GM23248 (cell line): ENCODE measurements around the gene PAXIP1. TPM values are rescaled to one million over a fixed set of nuclear protein-coding genes. Genes with fewer than 3 reads are reported as not detected.
A peak's percentile ranks its signal among the peaks of the same experiment; 100 is the strongest.

ENCODE experiments used
- DNase-seq: peaks from one replicate; pipeline ENCODE4 v3.0.0-alpha.2; 2015
- H2AFZ ChIP-seq: fragments of 200-600 bp; sonication (generic); 2 replicates; pipeline ENCODE4 v1.6.1; 2016; ENCODE audit warnings: antibody characterized with exemption
- H3F3A ChIP-seq: fragments of 200-600 bp; sonication (generic); 2 replicates; pipeline ENCODE4 v1.6.1; 2016; ENCODE audit warnings: mild to moderate bottlenecking, antibody characterized with exemption, mixed run types; ENCODE audit not compliant: insufficient read depth
- H3K27ac ChIP-seq: fragments of 200-600 bp; sonication (generic); 2 replicates; pipeline ENCODE4 v1.5.1; 2016; ENCODE audit warnings: mild to moderate bottlenecking
- H3K27me3 ChIP-seq: fragments of 200-600 bp; sonication (generic); replicated peaks from 2 replicates; pipeline ENCODE4 v1.6.1; 2016; ENCODE audit warnings: mild to moderate bottlenecking; ENCODE audit not compliant: insufficient read depth
- H3K36me3 ChIP-seq: fragments of 200-600 bp; sonication (generic); 2 replicates; pipeline ENCODE4 v1.6.1; 2016; ENCODE audit warnings: low read depth, mild to moderate bottlenecking
- H3K4me1 ChIP-seq: fragments of 200-600 bp; sonication (generic); 2 replicates; pipeline ENCODE4 v1.6.1; 2016; ENCODE audit warnings: mild to moderate bottlenecking; ENCODE audit not compliant: insufficient read depth
- H3K4me2 ChIP-seq: fragments of 200-600 bp; sonication (generic); one replicate; pipeline ENCODE4 v1.6.1; 2016; ENCODE audit warnings: mild to moderate bottlenecking; ENCODE audit not compliant: unreplicated experiment
- H3K4me3 ChIP-seq: fragments of 200-600 bp; sonication (generic); 2 replicates; pipeline ENCODE4 v1.5.1; 2016; ENCODE audit warnings: mild to moderate bottlenecking
- H3K79me2 ChIP-seq: fragments of 200-600 bp; sonication (generic); 2 replicates; pipeline ENCODE4 v1.6.1; 2016; ENCODE audit warnings: mild to moderate bottlenecking; ENCODE audit not compliant: insufficient read depth
- H3K9ac ChIP-seq: fragments of 200-600 bp; sonication (generic); 2 replicates; pipeline ENCODE4 v1.6.1; 2016; ENCODE audit warnings: mild to moderate bottlenecking
- H3K9me2 ChIP-seq: fragments of 200-600 bp; sonication (generic); 2 replicates; pipeline ENCODE4 v1.6.1; 2016; ENCODE audit warnings: mixed run types, mild to moderate bottlenecking, moderate library complexity; ENCODE audit not compliant: insufficient read depth
- H3K9me3 ChIP-seq: fragments of 200-600 bp; sonication (generic); one replicate; pipeline ENCODE4 v1.6.1; 2017; ENCODE audit warnings: low read depth
- H4K20me1 ChIP-seq: fragments of 200-600 bp; sonication (generic); 2 replicates; pipeline ENCODE4 v1.6.0; 2016; ENCODE audit not compliant: insufficient read depth
- EZH2 ChIP-seq: fragments of 200-600 bp; sonication (generic); IDR thresholded peaks from 2 replicates; pipeline ENCODE4 v1.6.1; 2018; ENCODE audit warnings: antibody characterized with exemption, mild to moderate bottlenecking; ENCODE audit not compliant: insufficient read depth, poor library complexity, severe bottlenecking
- EZH2phosphoT487 ChIP-seq: fragments of 200-600 bp; sonication (generic); IDR thresholded peaks from 2 replicates; pipeline ENCODE4 v1.6.1; 2018; ENCODE audit warnings: antibody characterized with exemption, moderate library complexity, mild to moderate bottlenecking, low read depth; ENCODE audit not compliant: insufficient read depth
- WGBS, 2 experiments: methylation state at CpG; one replicate each; pipeline ENCODE4 v1.1.6; 2015 to 2017; ENCODE audit warnings: low lambda C conversion rate in 2 of 2, low coverage in 1 of 2; ENCODE audit errors: missing lambda C conversion rate in 2 of 2; 5-methylcytosine and 5-hydroxymethylcytosine counted together
- in situ Hi-C: fragments of 300-500 bp; cut with MboI; formaldehyde crosslinking; loops from 2 replicates; pipeline ENCODE4 v1.15.0; 2020
- polyA plus RNA-seq: library from polyadenylated mRNA; unstranded; fragments of >200 nt; fragmentation: Nextera tagmentation; extraction: Ambion mirVana; gene quantifications from 2 replicates; pipeline ENCODE4 v1.2.1, GENCODE V29; 2016
- total RNA-seq: library from RNA; depleted of rRNA; stranded (reverse); fragments of >200 nt; shearing (Covaris generic); gene quantifications from 2 replicates; pipeline ENCODE4 v1.2.3, GENCODE V29; 2014; rRNA removed

PAXIP1 gene, protein sequence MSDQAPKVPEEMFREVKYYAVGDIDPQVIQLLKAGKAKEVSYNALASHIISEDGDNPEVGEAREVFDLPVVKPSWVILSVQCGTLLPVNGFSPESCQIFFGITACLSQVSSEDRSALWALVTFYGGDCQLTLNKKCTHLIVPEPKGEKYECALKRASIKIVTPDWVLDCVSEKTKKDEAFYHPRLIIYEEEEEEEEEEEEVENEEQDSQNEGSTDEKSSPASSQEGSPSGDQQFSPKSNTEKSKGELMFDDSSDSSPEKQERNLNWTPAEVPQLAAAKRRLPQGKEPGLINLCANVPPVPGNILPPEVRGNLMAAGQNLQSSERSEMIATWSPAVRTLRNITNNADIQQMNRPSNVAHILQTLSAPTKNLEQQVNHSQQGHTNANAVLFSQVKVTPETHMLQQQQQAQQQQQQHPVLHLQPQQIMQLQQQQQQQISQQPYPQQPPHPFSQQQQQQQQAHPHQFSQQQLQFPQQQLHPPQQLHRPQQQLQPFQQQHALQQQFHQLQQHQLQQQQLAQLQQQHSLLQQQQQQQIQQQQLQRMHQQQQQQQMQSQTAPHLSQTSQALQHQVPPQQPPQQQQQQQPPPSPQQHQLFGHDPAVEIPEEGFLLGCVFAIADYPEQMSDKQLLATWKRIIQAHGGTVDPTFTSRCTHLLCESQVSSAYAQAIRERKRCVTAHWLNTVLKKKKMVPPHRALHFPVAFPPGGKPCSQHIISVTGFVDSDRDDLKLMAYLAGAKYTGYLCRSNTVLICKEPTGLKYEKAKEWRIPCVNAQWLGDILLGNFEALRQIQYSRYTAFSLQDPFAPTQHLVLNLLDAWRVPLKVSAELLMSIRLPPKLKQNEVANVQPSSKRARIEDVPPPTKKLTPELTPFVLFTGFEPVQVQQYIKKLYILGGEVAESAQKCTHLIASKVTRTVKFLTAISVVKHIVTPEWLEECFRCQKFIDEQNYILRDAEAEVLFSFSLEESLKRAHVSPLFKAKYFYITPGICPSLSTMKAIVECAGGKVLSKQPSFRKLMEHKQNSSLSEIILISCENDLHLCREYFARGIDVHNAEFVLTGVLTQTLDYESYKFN
- total RNA-seq (5.3 and 5.8 TPM in 2 replicates), polyA plus RNA-seq (1.8 and 2.1 TPM in 2 replicates)

DNA sequence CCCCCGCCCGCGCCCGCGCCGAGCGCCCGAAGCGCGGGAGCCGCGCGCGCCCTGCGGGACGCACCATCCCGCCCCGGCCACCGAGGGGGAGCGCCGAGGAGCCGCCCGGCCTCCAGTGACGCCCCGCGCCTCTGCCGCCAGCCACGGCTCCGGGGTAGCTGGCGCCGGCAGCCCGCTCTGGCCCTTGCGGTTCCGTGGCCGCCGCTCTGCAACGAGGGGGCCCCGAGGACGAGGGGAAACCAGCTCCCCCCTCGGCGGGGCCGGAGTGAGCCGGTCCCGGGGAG, at the start of gene PAXIP1:
Gene PAXIP1 (minus strand): TSS at position 33 of the 284 bp plus-strand sequence. CDS start 195 bp downstream, outside the sequence.
- Histone ChIP-seq H3F3A (no peaks in the 10 kb centered on the region), H3K9ac (peak within 1 kb of the TSS; percentile 91), H3K4me3 (peak within 1 kb of the TSS; percentile 87), H3K9me2 (no peaks in the 10 kb centered on the region), H4K20me1 (no peaks in the 10 kb centered on the region), H3K27ac (peak within 1 kb of the TSS; percentile 72), H3K27me3 (no peaks in the 10 kb centered on the region), H2AFZ (peak within 1 kb of the TSS; percentile 96), H3K9me3 (no peaks in the 10 kb centered on the region), H3K79me2 (peaks cover 44% of the 10 kb centered on the region), H3K36me3 (peaks cover under 1% of the 10 kb centered on the region), H3K4me2 (peak within 1 kb of the TSS; percentile 87), H3K4me1 (no peaks in the 10 kb centered on the region)
- no peak for DNase-seq
- no peak for TF ChIP-seq EZH2phosphoT487
- TF ChIP-seq EZH2, result no peak
- WGBS, 2 experiments, result 0 to 1% methylated on average over 8 to 38 of the region's 44 CpGs
- in situ Hi-C loops, result no loop called here

- H3K9me2 ChIP-seq, result no peaks in the 10 kb centered on the region
- in situ Hi-C loops, result no loop called here
- no peak overlapping the region for H3K27ac ChIP-seq
- no peak overlapping the region for H2AFZ ChIP-seq
- H3K79me2 ChIP-seq, result no peaks in the 10 kb centered on the region
- no peak overlapping the region for H3K4me2 ChIP-seq
- no peaks in the 10 kb centered on the region for H3K4me1 ChIP-seq
- TF ChIP-seq EZH2, result no peak
- TF ChIP-seq EZH2phosphoT487, result no peak
- H3K9ac ChIP-seq, result no peak overlapping the region
- H3K36me3 ChIP-seq, result no peaks in the 10 kb centered on the region
- H4K20me1 ChIP-seq, result no peaks in the 10 kb centered on the region
- H3F3A ChIP-seq, result no peaks in the 10 kb centered on the region
- DNase-seq, result no peak
- no peaks in the 10 kb centered on the region for H3K27me3 ChIP-seq
- 30% methylated on average over 4 of the region's 4 CpGs for WGBS, 2 experiments
- no peaks in the 10 kb centered on the region for H3K9me3 ChIP-seq
- no peak overlapping the region for H3K4me3 ChIP-seq
Observed at GRCh38 chr7:155051355-155051754, 48.4 kb upstream of the PAXIP1 start.

DNA sequence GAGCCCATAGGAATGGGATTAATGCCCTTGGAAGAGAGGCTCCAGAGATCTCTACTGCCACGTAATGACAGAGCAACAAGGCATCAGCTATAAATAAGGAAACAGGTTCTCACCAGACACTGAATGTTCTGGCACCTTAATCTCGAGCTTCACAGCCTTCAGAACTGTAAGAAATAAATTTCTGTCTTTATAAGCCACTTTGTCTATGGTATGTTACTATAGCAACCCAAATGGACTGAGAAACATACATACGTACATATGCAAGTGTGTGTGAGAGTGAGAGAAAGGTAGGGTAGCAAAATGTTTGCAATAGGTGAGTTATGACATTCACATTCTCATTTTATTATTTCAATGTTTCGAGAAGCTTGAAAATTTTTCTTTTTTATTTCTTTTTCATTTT, 45.1 kb upstream of the PAXIP1 start:
- H3K4me2 ChIP-seq, result no peak overlapping the region
- H3K27ac ChIP-seq, result no peak overlapping the region
- H3K9me2 ChIP-seq, result no peaks in the 10 kb centered on the region
- TF ChIP-seq EZH2 (no peak), EZH2phosphoT487 (no peak)
- H3K79me2 ChIP-seq, result no peaks in the 10 kb centered on the region
- H2AFZ ChIP-seq, result no peak overlapping the region
- no peaks in the 10 kb centered on the region for H3K4me1 ChIP-seq
- H3K9me3 ChIP-seq, result no peaks in the 10 kb centered on the region
- no peaks in the 10 kb centered on the region for H3F3A ChIP-seq
- 6% methylated on average over 4 of the region's 4 CpGs for WGBS, 2 experiments
- no peaks in the 10 kb centered on the region for H4K20me1 ChIP-seq
- no peaks in the 10 kb centered on the region for H3K27me3 ChIP-seq
- no peak overlapping the region for H3K4me3 ChIP-seq
- no peak for DNase-seq
- H3K36me3 ChIP-seq, result no peaks in the 10 kb centered on the region
- in situ Hi-C loops, result no loop called here
- no peak overlapping the region for H3K9ac ChIP-seq

DNA sequence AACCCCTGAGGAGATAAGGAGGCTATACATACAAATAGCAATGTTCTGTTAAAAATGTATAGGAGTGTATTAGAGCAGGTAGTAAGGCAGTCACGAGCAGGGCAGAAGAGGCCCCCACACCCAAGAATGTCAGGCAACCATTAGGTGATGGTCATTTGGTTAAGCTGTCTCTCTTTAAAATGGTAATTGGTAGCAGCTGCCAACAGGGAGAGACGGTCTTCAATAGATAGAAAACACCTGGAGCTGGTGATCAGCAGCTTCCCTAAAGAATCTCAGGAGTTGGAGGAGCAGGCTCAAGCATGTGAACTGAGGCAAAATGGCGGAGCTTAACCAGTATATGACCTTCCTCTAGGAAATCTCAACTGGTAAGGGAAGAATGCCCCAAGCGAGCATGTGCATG, 40.8 kb upstream of the PAXIP1 start:
- WGBS, 2 experiments, result 8 to 10% methylated on average over 4 of the region's 4 CpGs
- Histone ChIP-seq H3K9ac (no peak overlapping the region), H3K27me3 (no peaks in the 10 kb centered on the region)

More for the DNA sequence above, 40.8 kb upstream of the PAXIP1 start:
- no peak for DNase-seq
- Histone ChIP-seq H3K4me2 (no peak overlapping the region), H3K27ac (no peak overlapping the region), H3K9me3 (no peaks in the 10 kb centered on the region), H3K79me2 (no peaks in the 10 kb centered on the region), H3F3A (no peaks in the 10 kb centered on the region), H4K20me1 (no peaks in the 10 kb centered on the region), H3K9me2 (no peaks in the 10 kb centered on the region), H3K4me3 (no peak overlapping the region), H3K4me1 (no peaks in the 10 kb centered on the region), H2AFZ (no peak overlapping the region), H3K36me3 (no peaks in the 10 kb centered on the region)
- in situ Hi-C loops, result no loop called here
- TF ChIP-seq EZH2, result no peak
- TF ChIP-seq EZH2phosphoT487, result no peak
